ENCODE results near the gene PI4K2A. TPM values are rescaled to one million over a fixed set of nuclear protein-coding genes. Genes with fewer than 3 reads are reported as not detected.

Gene PI4K2A
- 11.4 and 17.2 TPM in 2 replicates for total RNA-seq

DNA sequence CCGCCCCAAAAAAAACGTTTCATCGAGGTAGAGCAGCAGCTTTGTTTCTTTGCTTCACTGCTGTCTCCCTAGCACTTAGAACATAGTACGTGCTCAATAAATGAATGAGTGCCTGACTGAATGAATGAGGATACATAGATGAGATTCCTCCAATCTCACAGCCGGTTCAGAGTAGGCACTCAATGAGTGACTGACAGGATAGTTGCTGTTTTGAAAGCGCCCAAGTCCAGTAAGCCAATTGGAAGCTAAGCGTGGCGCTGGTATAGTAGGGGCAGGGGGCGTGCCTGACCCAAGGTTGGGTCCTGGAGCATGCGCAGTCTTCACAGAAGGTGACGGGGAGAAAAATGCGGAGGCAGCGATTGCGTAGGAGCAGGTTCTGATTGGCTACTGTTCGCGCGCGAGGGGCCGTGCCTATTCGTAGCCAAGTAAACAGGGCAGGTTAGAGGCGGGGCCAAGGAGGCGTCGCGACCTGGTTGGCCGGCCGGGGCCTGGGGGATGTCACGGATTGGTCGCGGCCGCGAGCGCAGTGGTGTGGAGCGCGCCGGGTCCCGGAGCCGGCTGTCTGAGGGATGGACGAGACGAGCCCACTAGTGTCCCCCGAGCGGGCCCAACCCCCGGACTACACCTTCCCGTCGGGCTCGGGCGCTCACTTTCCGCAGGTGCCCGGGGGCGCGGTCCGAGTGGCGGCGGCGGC, at the start of gene PI4K2A:
TSS of gene PI4K2A (plus strand) at position 498 of the 694 bp plus-strand sequence. CDS start at position 570, 72 bp downstream.

DNA sequence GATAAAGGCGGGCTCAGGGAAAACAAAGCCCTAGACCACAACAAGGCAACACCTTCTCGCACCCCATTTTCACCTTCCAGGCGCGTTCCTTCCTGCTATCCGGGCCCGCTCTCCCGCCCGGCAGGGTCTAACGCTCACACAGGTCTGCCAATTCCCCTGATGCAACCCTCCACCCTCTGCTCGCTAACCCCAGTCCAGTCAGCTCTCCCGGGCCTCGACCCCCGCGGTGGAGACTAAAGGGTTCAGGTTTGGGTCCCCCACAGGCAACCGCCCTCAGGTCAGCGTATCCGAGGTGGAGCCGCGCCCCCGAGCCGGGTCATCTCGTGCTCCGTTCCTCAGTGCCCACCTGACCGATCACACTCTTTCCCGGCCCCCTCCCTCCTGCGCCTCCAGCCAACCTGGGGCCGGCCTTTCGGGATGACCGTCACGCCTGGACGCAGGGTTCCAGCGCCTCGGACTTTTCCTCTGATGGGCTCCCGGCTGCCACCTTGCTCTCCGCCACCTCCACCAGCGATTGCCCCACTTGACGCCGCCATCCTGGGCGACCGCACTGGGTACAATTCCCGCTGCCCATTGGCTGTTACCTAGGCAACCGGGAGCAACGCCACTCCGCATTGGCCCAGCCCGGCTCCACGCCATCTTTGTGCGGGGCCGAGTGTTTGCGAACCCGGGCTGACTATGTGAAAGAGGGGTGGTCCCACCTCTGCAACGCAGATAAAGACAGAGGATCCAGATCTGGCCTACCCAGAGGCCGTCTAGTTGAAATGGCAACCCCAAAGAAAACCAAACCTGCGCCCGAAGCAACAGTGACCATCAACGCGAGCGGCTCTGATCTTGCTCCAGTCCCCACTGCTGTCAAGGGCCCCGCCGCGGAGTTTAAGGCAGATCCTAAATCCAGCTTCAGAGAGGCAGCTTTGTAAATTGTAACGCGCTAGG, 7.3 kb upstream of the PI4K2A start, which contains the start of gene MORN4:
TSS of gene MORN4 (minus strand) at position 552 of the 936 bp plus-strand sequence. CDS start 13,847 bp downstream, outside the sequence.

DNA sequence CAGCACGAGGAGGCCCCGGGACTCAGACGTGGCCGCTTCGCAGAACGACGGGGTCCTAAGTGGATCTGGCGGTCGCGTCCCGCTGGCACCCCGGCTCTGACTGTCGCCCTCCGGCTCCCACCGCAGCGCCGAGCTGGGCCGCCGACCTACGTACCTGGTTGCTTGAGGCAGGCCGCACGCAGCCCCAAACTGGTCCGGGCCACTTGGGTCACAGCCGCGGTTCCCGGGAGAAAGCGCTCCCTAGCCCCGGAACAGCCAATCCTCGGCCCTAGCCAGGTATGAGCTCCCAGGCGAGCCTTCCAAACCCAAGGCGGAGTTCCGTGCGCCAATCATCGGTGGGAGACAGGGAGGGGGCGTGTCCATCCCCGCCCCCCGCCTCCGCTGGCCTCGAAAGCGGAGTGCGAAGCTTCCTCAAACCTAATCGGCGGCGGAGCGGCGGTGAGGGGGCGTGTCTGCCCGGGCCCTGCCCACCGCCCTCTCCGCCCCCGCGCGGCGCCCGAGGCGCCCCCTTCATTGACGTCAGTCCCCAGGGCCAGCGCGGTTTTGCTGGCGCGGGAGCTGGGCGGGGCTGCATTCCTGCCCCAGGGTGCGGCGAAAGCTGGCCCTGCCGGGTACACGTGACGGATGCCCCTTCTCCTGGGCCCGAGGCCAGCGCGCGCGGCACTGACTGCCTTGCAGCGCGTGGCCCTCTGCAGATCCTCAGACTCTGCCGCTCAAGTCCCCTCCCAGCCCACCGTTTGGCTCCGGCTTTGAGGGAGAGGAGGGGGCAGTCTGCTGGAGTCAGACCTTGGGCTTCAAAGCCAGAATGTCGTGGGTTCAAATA, 46.7 kb downstream of the PI4K2A start, which contains the start of gene AVPI1:
TSS of gene AVPI1 (minus strand) at position 280 of the 823 bp plus-strand sequence. CDS start 7,336 bp downstream, outside the sequence.

DNA sequence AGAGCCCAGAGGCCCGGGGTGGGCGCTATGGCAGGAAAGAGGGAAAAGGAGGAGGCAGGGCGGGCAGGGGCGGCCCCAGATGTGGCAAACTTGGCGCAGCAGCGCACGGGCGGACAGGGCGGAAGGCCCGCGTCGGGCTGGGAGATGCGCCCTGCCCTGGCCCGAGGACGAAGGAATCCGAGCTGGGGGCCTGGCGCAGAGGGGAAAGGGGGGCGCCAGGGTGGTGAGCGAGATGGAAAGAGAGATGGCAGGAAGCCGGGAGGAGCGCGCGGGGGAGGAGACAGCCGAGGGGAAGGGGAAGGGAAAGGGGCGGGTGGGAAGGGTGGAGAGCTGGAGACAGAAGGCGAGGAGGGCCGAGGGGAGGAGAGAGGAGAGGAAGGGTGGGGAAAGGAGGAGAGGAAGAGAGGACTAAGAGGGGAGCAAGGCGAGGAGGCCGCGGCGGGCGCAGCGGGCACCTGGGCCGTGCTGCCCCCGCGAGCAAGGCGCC, 72.9 kb downstream of the PI4K2A start, which contains the start of gene MARVELD1:
TSS of gene MARVELD1 (plus strand) at position 392 of the 487 bp plus-strand sequence. CDS start 147 bp downstream, outside the sequence.

Other genes with a start within 250 kb of the PI4K2A start
- 13.3 and 17.8 TPM in 2 replicates for gene RRP12, start 239.3 kb upstream of the PI4K2A start, total RNA-seq
- 376 and 402 TPM in 2 replicates for gene PGAM1, start 214.5 kb upstream of the PI4K2A start, total RNA-seq
- gene EXOSC1, start 194.7 kb upstream of the PI4K2A start, total RNA-seq: 36.4 and 54.0 TPM in 2 replicates
- gene ZDHHC16, start 194.5 kb upstream of the PI4K2A start, total RNA-seq: 37.7 and 47.7 TPM in 2 replicates
- 70.1 and 91.6 TPM in 2 replicates for gene MMS19, start 142.2 kb upstream of the PI4K2A start, total RNA-seq
- gene UBTD1, start 141.7 kb upstream of the PI4K2A start, total RNA-seq: 30.9 and 50.0 TPM in 2 replicates
- gene ANKRD2, start 67.9 kb upstream of the PI4K2A start, total RNA-seq: 0.97 and 2.1 TPM in 2 replicates
- 0.32 and 1.1 TPM in 2 replicates for gene HOGA1, start 56.3 kb upstream of the PI4K2A start, total RNA-seq
- not detected in 2 replicates for gene C10orf62, start 51.0 kb upstream of the PI4K2A start, total RNA-seq
- gene MORN4, start 7.2 kb upstream of the PI4K2A start, total RNA-seq: 2.3 and 9.1 TPM in 2 replicates
- 1.5 and 1.9 TPM in 2 replicates for gene AVPI1, start 46.6 kb downstream of the PI4K2A start, total RNA-seq
- 12.9 and 13.3 TPM in 2 replicates for gene MARVELD1, start 73.1 kb downstream of the PI4K2A start, total RNA-seq
- gene ZFYVE27, start 96.5 kb downstream of the PI4K2A start, total RNA-seq: 18.5 and 19.2 TPM in 2 replicates
- gene SFRP5, start 131.3 kb downstream of the PI4K2A start, total RNA-seq: not detected in 2 replicates
- not detected in 2 replicates for gene GOLGA7B, start 209.2 kb downstream of the PI4K2A start, total RNA-seq